HFFc6 (cell line): ENCODE measurements around the gene DCLRE1A. TPM values are rescaled to one million over a fixed set of nuclear protein-coding genes. Genes with fewer than 3 reads are reported as not detected.
"Not testable (repeated sequence)": the region's sequence is repeated elsewhere in the genome, so short reads cannot be mapped to it uniquely, and the experiment has no call there.

Source experiments
- DNase-seq: peaks from one replicate; pipeline ENCODE4 v3.0.0-alpha.2; 2018
- H3K27ac Mint-ChIP-seq: 2 replicates; pipeline ENCODE4 v1.8.0; 2020; ENCODE audit warnings: mild to moderate bottlenecking, mixed read lengths
- H3K27me3 Mint-ChIP-seq: 2 replicates; pipeline ENCODE4 v1.8.0; 2021; ENCODE audit warnings: mild to moderate bottlenecking, moderate library complexity, mixed read lengths; ENCODE audit not compliant: insufficient read depth
- H3K36me3 Mint-ChIP-seq: 2 replicates; pipeline ENCODE4 v1.8.0; 2021; ENCODE audit warnings: low read depth, mixed read lengths
- H3K4me1 Mint-ChIP-seq: 2 replicates; pipeline ENCODE4 v1.8.0; 2020; ENCODE audit warnings: low read depth, mixed read lengths
- H3K4me3 Mint-ChIP-seq: 2 replicates; pipeline ENCODE4 v1.8.0; 2020; ENCODE audit warnings: mild to moderate bottlenecking, moderate library complexity, mixed read lengths
- H3K9me3 Mint-ChIP-seq: 2 replicates; pipeline ENCODE4 v1.8.0; 2020; ENCODE audit warnings: mild to moderate bottlenecking, mixed read lengths
- total RNA-seq, 6 experiments: library from RNA; stranded (reverse); fragmentation: NEBNext Ultra II Directional; extraction: Animal tissue kit (Norgen Biotek cat#: 25700); gene quantifications; 2 replicates in 1 of 6; 3 replicates in 5 of 6; pipeline ENCODE4 v1.2.3, GENCODE V29; 2021
- TF ChIP-seq, protein P1 (sequence below): fragments of 200-600 bp; sonication (generic); IDR thresholded peaks from 2 replicates; pipeline ENCODE4 v1.5.0; 2021; ENCODE audit warnings: antibody characterized with exemption, mild to moderate bottlenecking

The DCLRE1A gene
- total RNA-seq, 6 experiments from 2014 or later = 4.9 to 6.1 (median 5.4) TPM

DNA sequence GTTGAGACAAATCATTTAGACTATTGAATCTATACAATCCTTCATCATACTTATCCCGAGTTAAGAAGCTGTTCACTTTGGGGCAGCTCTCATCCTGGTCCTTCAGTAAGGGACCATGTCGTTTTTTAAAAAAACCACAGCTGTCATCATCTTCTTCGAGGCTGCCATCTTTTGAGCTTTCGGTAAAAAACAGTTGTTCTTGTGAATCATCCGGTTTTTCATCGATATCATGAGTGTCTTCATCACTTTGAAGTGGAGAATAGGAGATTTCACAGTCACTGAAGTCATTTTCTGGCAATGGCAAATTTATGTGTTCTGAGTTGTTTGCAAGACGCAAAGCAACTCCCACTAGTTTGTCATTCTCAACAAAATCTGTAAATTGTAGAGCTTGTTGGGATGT, 3.9 kb downstream of the DCLRE1A start:
- H3K9me3 Mint-ChIP-seq = no peaks in the 10 kb centered on the region
- no peak overlapping the region for H3K27ac Mint-ChIP-seq
- H3K4me3 Mint-ChIP-seq = no peak overlapping the region
- H3K4me1 Mint-ChIP-seq = peaks cover 9% of the 10 kb centered on the region
- TF ChIP-seq, protein P1, sequence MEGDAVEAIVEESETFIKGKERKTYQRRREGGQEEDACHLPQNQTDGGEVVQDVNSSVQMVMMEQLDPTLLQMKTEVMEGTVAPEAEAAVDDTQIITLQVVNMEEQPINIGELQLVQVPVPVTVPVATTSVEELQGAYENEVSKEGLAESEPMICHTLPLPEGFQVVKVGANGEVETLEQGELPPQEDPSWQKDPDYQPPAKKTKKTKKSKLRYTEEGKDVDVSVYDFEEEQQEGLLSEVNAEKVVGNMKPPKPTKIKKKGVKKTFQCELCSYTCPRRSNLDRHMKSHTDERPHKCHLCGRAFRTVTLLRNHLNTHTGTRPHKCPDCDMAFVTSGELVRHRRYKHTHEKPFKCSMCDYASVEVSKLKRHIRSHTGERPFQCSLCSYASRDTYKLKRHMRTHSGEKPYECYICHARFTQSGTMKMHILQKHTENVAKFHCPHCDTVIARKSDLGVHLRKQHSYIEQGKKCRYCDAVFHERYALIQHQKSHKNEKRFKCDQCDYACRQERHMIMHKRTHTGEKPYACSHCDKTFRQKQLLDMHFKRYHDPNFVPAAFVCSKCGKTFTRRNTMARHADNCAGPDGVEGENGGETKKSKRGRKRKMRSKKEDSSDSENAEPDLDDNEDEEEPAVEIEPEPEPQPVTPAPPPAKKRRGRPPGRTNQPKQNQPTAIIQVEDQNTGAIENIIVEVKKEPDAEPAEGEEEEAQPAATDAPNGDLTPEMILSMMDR = no peak
- peaks cover 2% of the 10 kb centered on the region; the same call in 1 of the 2 replicates for H3K27me3 Mint-ChIP-seq
- no peak for DNase-seq
- H3K36me3 Mint-ChIP-seq = no peaks in the 10 kb centered on the region

DNA sequence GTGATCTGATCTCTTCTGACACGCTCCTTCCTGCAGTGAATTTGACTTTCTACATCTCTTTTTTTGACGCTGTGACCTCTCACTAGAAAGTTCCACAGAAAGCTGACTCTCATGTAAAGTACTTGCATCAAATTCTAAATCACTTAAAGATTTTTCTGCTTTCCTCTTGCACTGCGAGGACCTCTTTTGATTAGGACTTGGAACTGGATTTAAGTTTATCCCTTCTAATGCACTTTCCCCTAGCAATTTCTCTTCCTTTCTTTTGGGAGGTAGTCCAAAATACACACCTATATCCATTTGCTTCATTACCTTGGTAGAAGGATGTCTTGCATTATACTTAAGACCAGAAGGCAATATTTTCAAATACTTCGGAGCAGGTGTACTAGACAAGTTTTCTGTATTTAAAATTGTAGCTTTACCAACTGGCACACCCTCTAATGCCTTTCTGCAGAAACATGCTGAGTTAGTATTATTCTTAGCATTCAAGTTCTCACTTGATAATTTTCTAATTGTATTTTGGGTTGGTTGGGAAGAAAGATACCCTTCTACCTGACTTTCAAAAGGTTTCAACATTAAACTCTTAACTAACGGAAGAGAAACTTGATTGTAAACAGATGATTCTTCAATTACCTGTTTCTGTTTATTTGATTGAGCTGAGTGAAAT, 4.6 kb downstream of the DCLRE1A start:
- no peak overlapping the region for H3K4me3 Mint-ChIP-seq
- peaks cover 9% of the 10 kb centered on the region for H3K4me1 Mint-ChIP-seq
- TF ChIP-seq, protein P1 = no peak
- no peaks in the 10 kb centered on the region for H3K9me3 Mint-ChIP-seq
- H3K27me3 Mint-ChIP-seq = peaks cover 2% of the 10 kb centered on the region; the same call in 1 of the 2 replicates
- no peak overlapping the region for H3K27ac Mint-ChIP-seq
- no peak for DNase-seq
- H3K36me3 Mint-ChIP-seq = no peaks in the 10 kb centered on the region

DNA sequence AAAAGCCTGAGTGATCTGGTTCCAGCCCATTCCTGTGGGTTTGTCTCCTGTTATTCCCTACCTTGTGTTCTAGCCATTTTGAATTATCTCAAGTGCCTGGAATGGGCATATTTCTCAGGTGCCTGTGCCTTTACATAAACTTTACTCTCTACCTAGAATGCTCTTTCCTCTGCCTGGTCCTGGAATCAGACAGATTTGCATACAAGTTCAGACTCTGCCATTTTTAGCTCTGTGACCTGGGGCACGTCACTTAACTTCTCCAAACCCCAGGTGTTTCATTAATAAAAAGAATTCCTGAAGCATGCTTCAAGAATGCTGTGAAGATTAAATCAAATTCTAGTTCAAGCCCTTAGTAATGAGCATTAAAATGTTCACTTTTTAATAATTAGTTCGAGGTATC, 7.8 kb downstream of the DCLRE1A start:
- TF ChIP-seq, protein P1 = no peak
- no peak overlapping the region for H3K27ac Mint-ChIP-seq
- H3K27me3 Mint-ChIP-seq = no peaks in the 10 kb centered on the region
- H3K4me3 Mint-ChIP-seq = no peak overlapping the region
- no peaks in the 10 kb centered on the region for H3K4me1 Mint-ChIP-seq
- DNase-seq = no peak
- no peaks in the 10 kb centered on the region for H3K36me3 Mint-ChIP-seq
- no peaks in the 10 kb centered on the region for H3K9me3 Mint-ChIP-seq

DNA sequence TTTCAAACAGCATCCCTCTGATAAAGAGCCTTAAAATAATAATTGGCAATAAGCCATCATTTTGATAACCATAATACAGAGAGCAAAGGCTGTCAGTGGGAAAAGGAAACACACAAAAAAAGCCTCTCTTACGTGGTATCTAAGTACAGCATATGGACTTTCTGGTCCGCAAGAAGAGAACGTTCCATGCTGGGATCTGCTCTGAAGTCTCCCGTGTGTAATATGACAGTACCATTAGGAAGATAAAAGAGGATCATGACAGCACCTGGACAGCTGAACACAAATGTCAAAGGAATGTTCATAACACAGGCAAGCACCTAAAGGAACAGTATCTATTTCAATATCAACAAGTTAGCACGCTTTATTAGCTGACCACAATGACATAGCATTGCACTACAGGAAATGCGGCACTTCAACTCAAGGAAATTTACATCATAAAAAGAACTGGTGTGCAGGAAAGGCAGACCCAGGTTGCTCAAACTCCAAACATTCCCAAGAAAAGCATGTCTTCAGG, 9.9 kb downstream of the DCLRE1A start:
- TF ChIP-seq, protein P1 = no peak
- DNase-seq = no peak
- no peaks in the 10 kb centered on the region for H3K4me1 Mint-ChIP-seq
- H3K27ac Mint-ChIP-seq = no peak overlapping the region
- 0 out of 2 replicates have a peak, but pooled peaks cover 4% of the 10 kb centered on the region for H3K36me3 Mint-ChIP-seq
- no peaks in the 10 kb centered on the region for H3K27me3 Mint-ChIP-seq
- no peaks in the 10 kb centered on the region for H3K9me3 Mint-ChIP-seq
- H3K4me3 Mint-ChIP-seq = no peak overlapping the region

DNA sequence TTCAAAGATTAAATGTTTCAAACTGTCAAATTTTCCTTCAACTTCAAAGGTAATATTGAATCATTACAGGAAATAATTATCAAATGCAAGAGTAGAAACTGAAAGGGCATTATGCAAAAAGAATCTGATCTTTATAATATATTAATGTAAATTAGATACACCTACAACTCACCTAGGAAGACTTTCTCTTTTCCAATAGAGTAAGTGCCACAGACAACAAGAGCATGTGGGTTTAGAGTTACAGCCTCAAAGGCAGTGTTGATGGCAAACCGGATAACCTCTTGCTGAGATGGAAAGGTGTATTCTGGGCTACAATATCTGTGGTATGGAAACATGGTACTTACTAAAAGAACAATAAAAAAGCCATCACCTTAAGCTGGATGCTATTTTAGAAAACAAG, 11.7 kb downstream of the DCLRE1A start:
- Mint-ChIP-seq H3K4me1 (no peaks in the 10 kb centered on the region), H3K4me3 (no peak overlapping the region), H3K36me3 (0 out of 2 replicates have a peak, but pooled peaks cover 4% of the 10 kb centered on the region), H3K27ac (no peak overlapping the region), H3K9me3 (no peaks in the 10 kb centered on the region), H3K27me3 (no peaks in the 10 kb centered on the region)
- TF ChIP-seq, protein P1 = no peak
- no peak for DNase-seq

DNA sequence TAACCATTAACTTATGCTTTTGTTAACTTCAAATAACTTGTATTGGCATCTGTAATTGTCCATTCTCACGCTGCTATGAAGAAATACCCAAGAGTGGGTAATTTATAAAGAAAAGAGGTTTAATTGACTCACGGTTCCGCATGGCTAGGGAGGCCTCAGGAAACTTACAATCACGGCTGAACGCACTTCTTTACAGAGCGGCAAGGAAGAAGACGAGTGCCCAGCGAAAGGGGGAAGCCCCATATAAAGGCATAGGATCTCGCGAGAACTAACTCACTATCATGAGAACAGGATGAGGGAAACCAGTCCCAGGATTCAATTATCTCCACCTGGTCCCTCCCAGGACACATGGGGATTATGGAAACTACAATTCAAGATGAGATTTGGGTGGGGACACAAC, 25.3 kb downstream of the DCLRE1A start:
- H3K4me3 Mint-ChIP-seq, H3K27me3 Mint-ChIP-seq, H3K4me1 Mint-ChIP-seq, H3K27ac Mint-ChIP-seq, H3K9me3 Mint-ChIP-seq, DNase-seq, H3K36me3 Mint-ChIP-seq: not testable (repeated sequence)
